HTR-8/SVneo (cell line): ENCODE data around the gene RPS6KB2.

Experiments used
- DNase-seq: peaks from one replicate; pipeline ENCODE4 v3.0.0; 2011; ENCODE audit warnings: low spot score, mixed read lengths; ENCODE audit not compliant: insufficient read length
- FAIRE-seq: peaks from 2 replicates; lab custom pipeline; 2011; peaks lifted over from hg19 to GRCh38; lab: Jason Lieb, UNC

RPS6KB2 gene

GRCh38 chr11:67439321-67440228 is 11.3 kb downstream of the RPS6KB2 start:
- DNase-seq: no peak
- peak; percentile 88 for FAIRE-seq

- FAIRE-seq (no peak), DNase-seq (no peak)
These were observed 12.2 kb downstream of the RPS6KB2 start for GRCh38 chr11:67440229-67441097.

GRCh38 chr11:67441098-67441563 is 12.8 kb downstream of the RPS6KB2 start:
- peak; percentile 81 for FAIRE-seq
- DNase-seq: no peak

GRCh38 chr11:67441731-67442351 is 13.5 kb downstream of the RPS6KB2 start:
- DNase-seq: no peak
- FAIRE-seq: peak; percentile 90

GRCh38 chr11:67442504-67443404 is 14.5 kb downstream of the RPS6KB2 start:
- FAIRE-seq (no peak), DNase-seq (no peak)

- FAIRE-seq (no peak), DNase-seq (no peak)
These were observed 17.2 kb downstream of the RPS6KB2 start for GRCh38 chr11:67445515-67445914.

GRCh38 chr11:67448220-67448609 is 19.9 kb downstream of the RPS6KB2 start:
- FAIRE-seq: no peak

GRCh38 chr11:67449116-67449844 is 21.0 kb downstream of the RPS6KB2 start:
- FAIRE-seq: no peak
- no peak for DNase-seq

More at GRCh38 chr11:67448220-67448609, 19.9 kb downstream of the RPS6KB2 start:
- DNase-seq: no peak

GRCh38 chr11:67450796-67451657 is 22.7 kb downstream of the RPS6KB2 start:
- peak; percentile 40 for FAIRE-seq
- no peak for DNase-seq

GRCh38 chr11:67451658-67451976 is 23.3 kb downstream of the RPS6KB2 start:
- FAIRE-seq: no peak
- DNase-seq: no peak

- no peak for DNase-seq
These were observed 24.1 kb downstream of the RPS6KB2 start, which contains the start of gene GPR152 for GRCh38 chr11:67452141-67452952. Gene GPR152, minus strand, starts transcription at chr11:67452729. Its CDS starts 5 bp downstream, at chr11:67452724.

GRCh38 chr11:67453816-67454732 is 25.8 kb downstream of the RPS6KB2 start:
- no peak for DNase-seq
- no peak for FAIRE-seq

More at GRCh38 chr11:67452141-67452952, 24.1 kb downstream of the RPS6KB2 start, which contains the start of gene GPR152:
- FAIRE-seq: no peak

- FAIRE-seq (no peak), DNase-seq (no peak)
These were observed 26.8 kb downstream of the RPS6KB2 start, which contains the start of gene CABP4 for GRCh38 chr11:67455054-67455453. Gene CABP4, plus strand, starts transcription at chr11:67455354. Its CDS starts 70 bp downstream, at chr11:67455424.

GRCh38 chr11:67456068-67456705 is 27.9 kb downstream of the RPS6KB2 start:
- FAIRE-seq: no peak

GRCh38 chr11:67457453-67457852 is 29.2 kb downstream of the RPS6KB2 start:
- no peak for DNase-seq
- no peak for FAIRE-seq

More at GRCh38 chr11:67456068-67456705, 27.9 kb downstream of the RPS6KB2 start:
- no peak for DNase-seq
